Measurements from ENCODE around the gene LRRC4C. TPM values are rescaled to one million over a fixed set of nuclear protein-coding genes. Genes with fewer than 3 reads are reported as not detected.
A peak's percentile ranks its signal among the peaks of the same experiment; 100 is the strongest.

Gene LRRC4C
- total and polyA plus RNA-seq, 5 donors = 1.0 to 2.7 (median 2.0) TPM

DNA sequence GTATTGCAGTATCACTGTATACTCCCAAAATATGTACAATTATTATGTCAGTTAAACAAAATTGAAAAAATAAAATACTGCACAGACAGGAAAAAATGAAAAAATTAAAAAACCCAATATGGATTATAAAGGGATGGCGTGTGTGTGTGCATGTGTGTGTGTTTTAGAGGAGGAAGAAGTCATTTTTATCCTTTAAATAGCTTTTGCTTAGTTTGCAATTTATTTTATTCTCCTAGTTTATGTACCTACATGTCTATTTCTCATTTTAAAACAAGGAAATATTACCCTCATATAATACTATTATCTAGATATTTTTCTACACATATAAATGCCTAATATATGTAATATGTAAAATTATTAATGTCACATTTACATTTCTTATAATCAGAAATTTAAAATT is 1144.3 kb downstream of the LRRC4C start:
- no peak for ATAC-seq
- WGBS = 85% methylated on average over 1 of the region's 1 CpG
- no peaks in the 10 kb centered on the region for H3K9me3 ChIP-seq (ENCODE audit: control insufficient read depth, low read length)
- no peak overlapping the region for H3K4me3 ChIP-seq (ENCODE audit: low read length)
- intact Hi-C loops (cut with DNase I) = no loop called here
- H3K27me3 ChIP-seq (ENCODE audit: control insufficient read depth, insufficient read depth) = no peaks in the 10 kb centered on the region
- H3K4me1 ChIP-seq (ENCODE audit: control insufficient read depth, insufficient read depth, low read length) = no peaks in the 10 kb centered on the region
- H3K27ac ChIP-seq (ENCODE audit: low read length) = no peak overlapping the region
- DNase-seq = no peak

DNA sequence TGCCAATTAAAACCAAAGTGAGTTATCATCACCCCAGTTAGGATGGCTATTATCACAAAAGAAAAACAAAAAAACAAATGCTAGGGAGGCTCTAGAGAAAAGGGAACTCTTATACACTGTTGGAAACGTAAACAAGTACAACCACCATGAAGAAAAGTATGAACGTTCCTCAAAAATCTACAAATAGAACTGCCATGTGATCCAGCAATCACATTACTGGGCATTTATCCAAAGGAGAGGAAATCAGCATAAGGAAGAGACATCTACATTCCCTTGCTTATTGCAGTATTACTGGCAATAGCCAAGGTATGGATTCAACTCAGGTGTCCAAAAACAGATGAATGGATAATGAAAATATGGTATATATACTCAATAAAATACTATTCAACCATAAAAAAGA is 1145.1 kb downstream of the LRRC4C start:
- no peaks in the 10 kb centered on the region for H3K9me3 ChIP-seq (ENCODE audit: control insufficient read depth, low read length)
- no peaks in the 10 kb centered on the region for H3K27me3 ChIP-seq (ENCODE audit: control insufficient read depth, insufficient read depth)
- intact Hi-C loops (cut with DNase I) = no loop called here
- ATAC-seq (no peak), DNase-seq (no peak)
- no peak overlapping the region for H3K27ac ChIP-seq (ENCODE audit: low read length)
- H3K4me3 ChIP-seq (ENCODE audit: low read length) = no peak overlapping the region
- no peaks in the 10 kb centered on the region for H3K4me1 ChIP-seq (ENCODE audit: control insufficient read depth, insufficient read depth, low read length)
- 22% methylated on average over 2 of the region's 2 CpGs for WGBS

DNA sequence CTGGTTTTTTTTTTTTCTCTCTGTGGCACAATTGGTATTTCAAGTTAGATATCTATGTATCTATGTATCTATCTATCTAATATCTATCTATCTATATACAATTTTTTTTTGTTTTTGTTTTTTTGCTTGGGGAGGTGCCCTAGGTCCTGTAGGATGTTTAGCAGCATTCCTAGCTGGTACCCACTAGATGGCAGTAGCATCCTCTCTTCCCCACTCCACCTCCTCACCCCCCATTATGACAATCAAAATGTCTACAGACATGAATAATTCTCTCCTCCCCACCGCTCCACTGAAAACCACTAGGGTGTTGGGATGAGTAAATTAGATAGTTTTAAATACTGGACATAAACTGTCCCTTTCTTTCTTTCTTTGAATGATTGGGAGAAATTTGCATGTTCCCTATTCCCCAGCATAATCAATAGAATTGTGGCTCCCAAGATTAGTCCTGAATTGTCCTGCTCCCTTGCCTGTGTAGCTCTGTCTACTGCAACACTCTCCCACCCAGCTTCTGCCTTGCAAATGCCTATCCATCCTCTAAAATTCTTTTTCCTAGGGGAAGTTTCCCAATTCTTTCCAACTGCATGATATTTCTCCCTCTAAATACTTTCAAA is 1152.4 kb downstream of the LRRC4C start:
- peak in 1 of 2 donors; percentile 62 for ATAC-seq

DNA sequence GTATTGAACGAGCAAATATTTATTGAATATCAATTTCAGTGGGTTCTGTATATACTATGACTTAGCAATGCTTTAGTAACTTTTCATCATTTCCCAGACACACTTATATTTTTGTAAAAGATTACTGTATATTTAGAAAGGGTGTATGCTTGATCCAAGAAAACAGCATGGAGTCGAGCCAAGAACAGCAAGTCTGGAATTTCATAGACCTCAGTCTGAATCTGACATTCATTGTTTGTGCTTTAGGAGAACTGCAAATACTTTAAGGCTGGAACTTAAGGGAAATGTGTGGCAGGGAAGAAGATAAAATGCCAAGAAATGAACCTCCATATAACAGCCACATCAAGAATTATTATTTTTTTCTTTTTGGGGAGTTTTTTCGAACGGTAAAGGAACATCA is 1156.8 kb downstream of the LRRC4C start:
- WGBS = 46% methylated on average over 4 of the region's 4 CpGs
- intact Hi-C loops (cut with DNase I) = no loop called here
- Histone ChIP-seq H3K27ac (ENCODE audit: low read length) (no peak overlapping the region), H3K9me3 (ENCODE audit: control insufficient read depth, low read length) (no peaks in the 10 kb centered on the region), H3K4me3 (ENCODE audit: low read length) (no peak overlapping the region), H3K27me3 (ENCODE audit: control insufficient read depth, insufficient read depth) (no peaks in the 10 kb centered on the region), H3K4me1 (ENCODE audit: control insufficient read depth, insufficient read depth, low read length) (no peaks in the 10 kb centered on the region)
- ATAC-seq (no peak), DNase-seq (no peak)

More for the DNA sequence above, 1152.4 kb downstream of the LRRC4C start:
- intact Hi-C loops (cut with DNase I) = no loop called here
- 11% methylated on average over 1 of the region's 1 CpG for WGBS
- Histone ChIP-seq H3K9me3 (ENCODE audit: control insufficient read depth, low read length) (no peaks in the 10 kb centered on the region), H3K4me1 (ENCODE audit: control insufficient read depth, insufficient read depth, low read length) (no peaks in the 10 kb centered on the region), H3K27ac (ENCODE audit: low read length) (no peak overlapping the region), H3K4me3 (ENCODE audit: low read length) (no peak overlapping the region), H3K27me3 (ENCODE audit: control insufficient read depth, insufficient read depth) (no peaks in the 10 kb centered on the region)
- no peak for DNase-seq

DNA sequence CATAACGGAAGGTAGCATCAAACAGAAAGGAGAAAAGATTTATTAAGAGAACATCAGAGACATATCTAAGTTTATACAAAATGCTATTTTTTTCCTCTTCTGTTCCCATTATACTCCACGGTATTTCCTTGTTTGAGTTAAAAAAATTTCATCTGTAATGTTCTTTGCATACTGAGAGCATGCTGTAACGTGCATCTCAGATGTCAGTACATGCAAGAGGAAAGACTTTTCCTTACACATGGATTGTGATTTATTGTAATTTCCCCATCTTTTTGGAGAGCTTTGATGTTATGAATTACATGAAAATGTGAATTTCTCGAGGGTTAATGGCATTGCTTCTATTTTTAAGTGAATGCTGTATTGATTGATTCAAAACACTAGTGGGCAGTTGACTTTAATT is 1164.0 kb downstream of the LRRC4C start:
- no peak for ATAC-seq
- Histone ChIP-seq H3K27me3 (ENCODE audit: control insufficient read depth, insufficient read depth) (no peaks in the 10 kb centered on the region), H3K4me3 (ENCODE audit: low read length) (no peak overlapping the region)

DNA sequence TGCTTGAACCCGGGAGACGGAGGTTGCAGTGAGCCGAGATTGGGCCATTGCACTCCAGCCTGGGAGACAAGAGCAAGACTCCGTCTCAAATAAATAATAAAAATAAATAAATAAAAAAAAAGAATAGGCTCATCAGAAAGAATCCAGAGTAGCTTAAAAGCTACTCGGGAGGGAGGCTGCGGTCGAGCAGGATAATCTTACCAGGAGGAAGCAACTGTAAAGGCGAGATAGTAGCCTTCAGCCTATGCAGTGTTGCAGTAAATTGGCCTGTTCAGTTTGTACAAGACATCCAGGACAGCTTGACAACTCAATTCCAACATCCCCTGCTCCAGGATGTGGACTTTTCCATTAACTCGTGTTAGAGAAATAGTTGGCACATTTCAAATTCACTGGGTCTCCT is 1164.7 kb downstream of the LRRC4C start:
- WGBS = 56% methylated on average over 9 of the region's 9 CpGs
- H3K27ac ChIP-seq (ENCODE audit: low read length) = no peak overlapping the region
- no peak overlapping the region for H3K4me3 ChIP-seq (ENCODE audit: low read length)
- ATAC-seq = no peak
- intact Hi-C loops (cut with DNase I) = loop anchor here in 1 of 4 donors (10.0 kb wide), 1 partner anchor 160 kb away; no protein-coding TSS in a partner anchor
- no peaks in the 10 kb centered on the region for H3K9me3 ChIP-seq (ENCODE audit: control insufficient read depth, low read length)
- H3K4me1 ChIP-seq (ENCODE audit: control insufficient read depth, insufficient read depth, low read length) = no peaks in the 10 kb centered on the region
- H3K27me3 ChIP-seq (ENCODE audit: control insufficient read depth, insufficient read depth) = no peaks in the 10 kb centered on the region
- no peak for DNase-seq

More for the DNA sequence above, 1164.0 kb downstream of the LRRC4C start:
- intact Hi-C loops (cut with DNase I) = loop anchor here in 1 of 4 donors (10.0 kb wide), 1 partner anchor 161 kb away; no protein-coding TSS in a partner anchor
- Histone ChIP-seq H3K27ac (ENCODE audit: low read length) (no peak overlapping the region), H3K9me3 (ENCODE audit: control insufficient read depth, low read length) (no peaks in the 10 kb centered on the region), H3K4me1 (ENCODE audit: control insufficient read depth, insufficient read depth, low read length) (no peaks in the 10 kb centered on the region)
- 62% methylated on average over 4 of the region's 4 CpGs for WGBS
- DNase-seq = no peak

DNA sequence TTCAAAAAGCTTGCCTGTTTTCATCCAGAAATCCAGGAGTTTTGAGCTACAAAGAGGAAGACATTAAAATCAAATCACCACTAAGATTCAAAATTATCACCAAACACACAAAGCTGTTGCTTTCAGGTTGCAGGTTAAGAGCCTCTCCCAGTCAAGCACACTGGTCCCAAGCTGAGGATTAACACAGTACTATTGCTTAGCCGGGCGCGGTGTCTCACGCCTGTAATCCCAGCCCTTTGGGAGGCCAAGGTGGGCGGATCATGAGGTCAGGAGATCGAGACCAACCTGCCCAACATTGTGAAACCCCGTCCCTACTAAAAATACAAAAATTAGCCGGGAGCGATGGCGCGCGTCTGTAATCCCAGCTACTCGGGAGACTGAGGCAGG is 1165.1 kb downstream of the LRRC4C start:
- Histone ChIP-seq H3K27me3 (ENCODE audit: control insufficient read depth, insufficient read depth) (no peaks in the 10 kb centered on the region), H3K4me1 (ENCODE audit: control insufficient read depth, insufficient read depth, low read length) (no peaks in the 10 kb centered on the region), H3K4me3 (ENCODE audit: low read length) (no peak overlapping the region), H3K27ac (ENCODE audit: low read length) (no peak overlapping the region), H3K9me3 (ENCODE audit: control insufficient read depth, low read length) (no peaks in the 10 kb centered on the region)
- WGBS = 74% methylated on average over 13 of the region's 13 CpGs
- DNase-seq = peak in 1 of 3 donors; percentile 30
- intact Hi-C loops (cut with DNase I) = loop anchor here in 1 of 4 donors (10.0 kb wide), 1 partner anchor 160 kb away; no protein-coding TSS in a partner anchor
- ATAC-seq = peak in 1 of 2 donors; percentile 12

DNA sequence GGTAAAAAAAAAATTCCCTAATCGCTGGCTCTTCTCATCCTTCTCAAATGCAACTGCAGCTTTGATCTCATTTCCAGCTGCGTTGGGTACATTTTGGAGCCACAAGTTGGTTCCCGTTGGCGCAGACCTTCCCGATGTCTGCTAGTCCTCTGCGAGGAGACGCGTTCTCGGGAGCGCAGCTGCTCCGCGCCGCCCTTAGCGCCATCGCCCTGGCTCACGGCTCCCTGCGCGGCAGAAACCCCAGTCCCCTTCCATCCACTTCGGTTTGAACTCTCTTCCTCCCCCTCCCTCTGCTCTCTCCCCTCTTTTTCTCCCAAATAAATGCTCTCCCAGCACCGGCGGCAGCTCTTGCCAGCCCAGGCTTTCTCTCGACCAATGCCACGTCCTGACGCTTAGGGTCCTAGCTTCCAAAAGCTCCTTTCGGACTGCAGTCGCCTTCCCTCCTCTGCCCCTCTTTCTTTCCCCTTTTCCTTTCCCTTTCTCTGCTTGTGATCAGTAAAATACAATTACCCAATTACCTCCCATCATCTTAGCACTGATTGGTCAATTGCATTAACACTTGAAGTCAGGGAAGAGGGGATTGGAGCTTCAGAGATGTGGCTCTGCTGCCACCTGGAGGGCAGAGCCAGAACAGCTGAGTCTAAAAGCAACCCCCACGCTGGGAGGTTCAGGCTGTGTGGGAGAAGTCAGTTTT is 1165.7 kb downstream of the LRRC4C start:
- H3K27ac ChIP-seq (ENCODE audit: low read length) = peak overlapping the region; percentile 41
- peak overlapping the region; percentile 22 for H3K4me3 ChIP-seq (ENCODE audit: low read length)
- 2% methylated on average over 27 of the region's 27 CpGs for WGBS
- H3K9me3 ChIP-seq (ENCODE audit: control insufficient read depth, low read length) = no peaks in the 10 kb centered on the region
- intact Hi-C loops (cut with DNase I) = loop anchor here in 1 of 4 donors (10.0 kb wide), 1 partner anchor 159 kb away; no protein-coding TSS in a partner anchor
- DNase-seq = peak; percentile 69 to 88 (median 77)
- no peaks in the 10 kb centered on the region for H3K4me1 ChIP-seq (ENCODE audit: control insufficient read depth, insufficient read depth, low read length)
- H3K27me3 ChIP-seq (ENCODE audit: control insufficient read depth, insufficient read depth) = no peaks in the 10 kb centered on the region
- peak; percentile 93 to 96 for ATAC-seq

DNA sequence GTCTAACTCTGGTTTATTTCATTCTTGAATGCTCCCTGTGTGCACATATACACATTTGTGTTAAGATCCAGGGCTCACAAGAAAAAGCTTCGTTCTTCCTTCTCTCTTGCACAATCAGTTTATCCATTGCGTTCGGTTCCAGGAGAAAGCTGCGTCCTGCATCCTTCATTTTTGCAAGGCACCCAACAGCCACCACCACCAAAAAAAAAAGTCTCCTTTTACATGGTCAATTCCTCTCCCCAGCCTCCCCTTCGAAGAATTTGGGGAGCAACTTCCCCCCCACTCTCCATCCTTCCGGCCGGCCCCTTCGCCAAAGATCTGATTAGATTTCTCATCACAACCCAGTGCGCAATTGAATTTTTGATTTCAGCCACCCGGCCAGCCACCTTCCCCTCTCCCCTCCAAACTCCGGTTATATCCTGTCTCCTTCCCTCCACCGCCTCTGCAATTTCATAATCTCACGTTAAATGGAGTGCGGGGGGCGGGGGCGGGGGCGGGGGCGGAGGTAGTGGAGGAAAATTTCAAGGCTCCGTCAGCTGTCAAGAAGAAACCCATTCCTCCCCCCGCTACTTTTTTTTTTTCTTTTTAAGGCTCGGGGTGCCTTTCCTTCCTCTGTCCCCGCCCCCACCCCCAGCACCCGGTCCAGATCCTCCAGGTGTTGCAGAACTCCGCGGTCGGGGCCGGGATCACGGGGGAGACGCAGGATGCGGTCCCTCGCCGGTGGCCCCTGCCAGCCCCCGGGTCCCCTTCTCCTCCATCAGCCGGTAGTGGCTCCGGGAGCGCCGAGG is 1166.5 kb downstream of the LRRC4C start:
- peak; percentile 21 to 49 for ATAC-seq
- no peaks in the 10 kb centered on the region for H3K27me3 ChIP-seq (ENCODE audit: control insufficient read depth, insufficient read depth)

DNA sequence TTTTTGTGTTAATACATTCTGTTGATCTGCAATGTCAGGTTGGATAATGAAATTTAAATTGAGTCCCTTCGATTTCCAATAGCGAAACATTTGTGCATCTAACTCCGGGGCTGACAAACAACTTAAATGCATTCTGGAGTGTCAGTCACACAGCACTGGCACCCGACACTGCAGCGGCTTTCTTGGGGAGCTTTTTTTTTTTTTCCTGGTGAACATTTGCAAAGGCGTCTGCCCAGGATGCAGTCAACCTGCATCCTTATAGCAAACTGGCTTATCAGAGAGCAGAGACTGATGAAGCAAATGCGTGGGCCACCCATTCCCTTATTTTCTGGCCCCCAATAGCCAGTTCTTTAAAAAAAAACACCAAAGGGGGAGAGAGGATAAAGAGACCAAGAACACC is 1167.7 kb downstream of the LRRC4C start:
- WGBS = 29% methylated on average over 7 of the region's 7 CpGs
- H3K27ac ChIP-seq (ENCODE audit: low read length) = no peak overlapping the region
- no peak for DNase-seq
- no peaks in the 10 kb centered on the region for H3K27me3 ChIP-seq (ENCODE audit: control insufficient read depth, insufficient read depth)
- H3K4me3 ChIP-seq (ENCODE audit: low read length) = peak overlapping the region; percentile 22
- H3K4me1 ChIP-seq (ENCODE audit: control insufficient read depth, insufficient read depth, low read length) = no peaks in the 10 kb centered on the region
- H3K9me3 ChIP-seq (ENCODE audit: control insufficient read depth, low read length) = no peaks in the 10 kb centered on the region
- no peak for ATAC-seq
- intact Hi-C loops (cut with DNase I) = loop anchor here in 1 of 4 donors (10.0 kb wide), 1 partner anchor 157 kb away; no protein-coding TSS in a partner anchor

More for the DNA sequence above, 1166.5 kb downstream of the LRRC4C start:
- intact Hi-C loops (cut with DNase I) = loop anchor here in 1 of 4 donors (10.0 kb wide), 1 partner anchor 158 kb away; no protein-coding TSS in a partner anchor
- peak in 2 of 3 donors; percentile 62 to 64 for DNase-seq
- H3K4me3 ChIP-seq (ENCODE audit: low read length) = peak overlapping the region; percentile 22
- no peaks in the 10 kb centered on the region for H3K4me1 ChIP-seq (ENCODE audit: control insufficient read depth, insufficient read depth, low read length)
- H3K27ac ChIP-seq (ENCODE audit: low read length) = no peak overlapping the region
- no peaks in the 10 kb centered on the region for H3K9me3 ChIP-seq (ENCODE audit: control insufficient read depth, low read length)
- 1% methylated on average over 37 of the region's 37 CpGs for WGBS

All from right cardiac atrium (tissue), 5 donors.